Measurements from ENCODE around the gene TMEM247.

- TF ChIP-seq RARB (CRISPR knock-in tag; IDR thresholded peaks at IDR 0.05) (no peak), ARNTL (CRISPR knock-in tag; IDR thresholded peaks at IDR 0.05; ENCODE audit: borderline replicate concordance, low read depth) (no peak), SNAI2 (CRISPR knock-in tag; IDR thresholded peaks at IDR 0.05) (no peak), OSR1 (CRISPR knock-in tag; IDR thresholded peaks at IDR 0.05) (no peak), ZFP30 (CRISPR knock-in tag; IDR thresholded peaks at IDR 0.05) (no peak), ZFP3 (CRISPR knock-in tag; IDR thresholded peaks at IDR 0.05) (no peak), CREB5 (CRISPR knock-in tag; IDR thresholded peaks at IDR 0.05; ENCODE audit: low read depth) (no peak), PPARA (CRISPR knock-in tag; IDR thresholded peaks at IDR 0.05; ENCODE audit: borderline replicate concordance) (no peak), BACH2 (CRISPR knock-in tag; IDR thresholded peaks at IDR 0.05; ENCODE audit: borderline replicate concordance) (no peak), PATZ1 (CRISPR knock-in tag; IDR thresholded peaks at IDR 0.05; ENCODE audit: borderline replicate concordance) (no peak), POU6F1 (CRISPR knock-in tag; IDR thresholded peaks at IDR 0.05; ENCODE audit: borderline replicate concordance, low read depth) (no peak), TCF4 (CRISPR knock-in tag; IDR thresholded peaks at IDR 0.05; ENCODE audit: borderline replicate concordance) (no peak)
Observed at GRCh38 chr2:46508759-46509158, 29.4 kb downstream of the TMEM247 start.
